Muscle of back (tissue), 11 donors: ENCODE results near the gene VSIG4. TPM values are rescaled to one million over a fixed set of nuclear protein-coding genes. Genes with fewer than 3 reads are reported as not detected.
"Not testable (repeated sequence)": the region's sequence is repeated elsewhere in the genome, so short reads cannot be mapped to it uniquely, and the experiment has no call there.

Source experiments
- DNase-seq, 3 donors: peaks; one replicate each; pipeline versions ENCODE4 v3.0.0 to v3.0.0-alpha.2; 2013
- polyA plus RNA-seq, 10 donors: library from polyadenylated mRNA; unstranded; fragments of 120-200 nt; gene quantifications; one replicate each; pipeline ENCODE4 v1.2.1, GENCODE V29; 2013; ENCODE audit not compliant: insufficient read length in 10 of 10

The VSIG4 gene
- polyA plus RNA-seq, 10 donors: 11.3 to 22.3 (median 14.9) TPM

DNA sequence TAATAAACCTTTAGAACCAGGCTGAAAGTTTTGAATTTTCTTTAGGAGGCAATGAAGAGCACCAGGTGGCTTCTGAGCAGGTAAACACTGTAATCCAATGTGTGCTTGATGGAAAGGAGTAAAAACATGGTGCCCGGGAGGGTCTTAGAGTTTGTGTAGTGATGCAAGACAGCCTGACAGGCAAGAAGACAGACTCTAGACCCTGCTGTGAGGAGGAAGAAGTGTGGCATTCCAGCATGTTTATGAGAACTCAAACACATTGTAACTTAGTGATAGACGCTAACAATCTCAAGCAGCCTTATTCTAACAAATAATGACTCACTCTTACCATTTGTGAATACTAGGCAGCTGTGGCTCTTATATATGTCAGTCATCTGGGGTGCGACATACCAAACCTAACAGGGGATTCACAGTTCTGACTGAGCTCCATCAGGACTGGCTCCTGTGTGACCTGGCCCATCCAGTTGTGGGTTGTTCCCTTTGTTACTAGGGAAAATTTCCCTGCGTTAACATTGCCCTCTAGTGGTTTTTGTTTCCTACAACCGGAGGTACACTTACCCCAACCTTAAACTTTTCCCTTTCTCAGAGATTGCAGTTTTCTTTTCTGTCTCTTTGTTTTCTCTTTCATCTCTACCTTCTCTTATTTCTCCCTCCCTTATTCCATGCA is 53.8 kb downstream of the VSIG4 start:
- peak; percentile 8 to 59 (median 37) for DNase-seq

DNA sequence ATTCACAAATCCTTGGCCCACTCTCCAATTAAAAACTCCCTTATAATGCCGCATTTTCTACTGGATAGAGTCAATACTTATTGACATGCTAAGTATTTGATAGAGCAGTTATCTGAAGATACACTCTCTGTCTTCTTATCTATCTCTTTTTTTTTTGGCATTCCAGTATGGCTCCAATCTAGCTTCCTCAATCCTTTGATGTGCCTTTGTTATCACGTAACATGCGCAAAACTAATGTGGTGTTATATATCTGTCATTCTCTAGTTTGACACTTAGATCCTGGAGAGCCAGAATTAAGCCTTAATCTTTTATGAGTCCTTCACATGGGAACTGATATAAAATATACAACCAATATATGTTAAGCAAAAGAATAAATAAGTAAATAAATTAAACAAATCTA is 54.7 kb downstream of the VSIG4 start:
- DNase-seq: no peak

DNA sequence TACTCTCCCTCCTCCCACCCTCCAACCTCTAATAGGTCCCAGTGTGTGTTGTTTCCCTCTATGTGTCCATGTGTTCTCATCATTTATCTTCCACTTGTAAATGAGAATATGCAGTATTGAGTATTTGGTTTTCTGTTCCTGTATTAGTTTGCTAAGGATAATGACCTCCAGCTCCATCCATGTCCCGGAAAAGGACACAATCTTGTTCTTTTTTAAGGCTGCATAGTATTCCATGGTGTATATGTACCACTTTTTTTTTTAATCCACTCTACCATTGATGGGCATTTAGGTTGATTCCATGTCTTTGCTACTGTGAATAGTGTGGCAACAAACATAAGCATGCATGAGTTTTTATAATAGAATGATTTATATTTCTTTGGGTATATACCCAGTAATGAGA is 62.7 kb downstream of the VSIG4 start:
- not testable (repeated sequence) for DNase-seq

DNA sequence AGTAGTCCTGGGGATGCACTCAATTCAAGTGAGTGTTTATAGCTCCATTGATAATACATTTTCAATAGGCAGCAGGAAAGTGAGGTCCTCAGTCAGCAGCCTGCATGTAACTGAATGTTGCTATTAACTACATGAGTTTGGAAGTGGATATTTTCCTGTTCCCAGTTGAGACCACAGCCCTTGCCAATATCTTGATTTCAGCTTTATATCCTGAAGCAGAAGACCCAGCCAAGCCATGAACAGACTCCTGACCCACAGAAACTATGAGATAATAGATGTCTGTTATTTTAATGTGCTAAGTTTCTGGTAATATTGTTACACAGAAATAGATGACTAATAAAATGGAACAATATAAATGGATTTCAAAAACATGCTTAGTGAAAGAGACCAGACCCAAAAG is 63.7 kb downstream of the VSIG4 start:
- DNase-seq: peak in 2 of 3 donors; percentile 26 to 49

- not testable (repeated sequence) for DNase-seq
These were observed 64.6 kb downstream of the VSIG4 start for GRCh38 chrX:65975161-65975751.

Other genes with a start within 250 kb of the VSIG4 start
- gene HEPH, start 124.2 kb upstream of the VSIG4 start, polyA plus RNA-seq: 10 to 100 TPM in 1 of 10 donors, 1 to 10 TPM in 9; 4.9 to 15.2 (median 9.1) TPM